OCI-LY1 (cell line): Measurements from ENCODE around the gene TCF25.
"Not testable (repeated sequence)": the region's sequence is repeated elsewhere in the genome, so short reads cannot be mapped to it uniquely, and the experiment has no call there.

Experiments used
- EZH2 ChIP-seq: fragments of 200-600 bp; sonication (generic), shearing (Covaris generic); IDR thresholded peaks from 2 replicates; pipeline ENCODE4 v1.8.0; 2017; ENCODE audit warnings: borderline replicate concordance, mixed run types, mild to moderate bottlenecking, antibody characterized with exemption, low read length, moderate library complexity, mixed read lengths
- TF ChIP-seq, protein P1 (sequence below): fragments of 200-600 bp; sonication (generic), shearing (Covaris generic); IDR thresholded peaks from 2 replicates; pipeline ENCODE4 v1.5.1; 2017; ENCODE audit warnings: mild to moderate bottlenecking, antibody characterized with exemption, low read length, moderate library complexity, mixed read lengths

DNA sequence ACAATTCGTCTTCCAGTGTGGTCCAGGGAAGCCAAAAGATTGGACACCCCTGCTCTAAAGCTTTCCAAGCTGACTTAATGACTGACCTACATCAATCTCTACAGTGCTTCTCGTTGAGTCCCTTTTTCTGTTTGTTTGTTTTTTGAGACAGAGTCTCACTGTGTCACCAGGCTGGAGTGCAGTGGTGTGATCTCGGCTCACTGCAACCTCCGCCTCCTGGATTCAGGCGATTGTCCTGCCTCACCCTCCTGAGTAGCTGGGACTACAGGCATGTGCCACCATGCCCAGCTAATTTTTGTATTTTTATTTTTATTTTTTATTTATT, 49.6 kb upstream of the TCF25 start:
- TF ChIP-seq, protein P1, sequence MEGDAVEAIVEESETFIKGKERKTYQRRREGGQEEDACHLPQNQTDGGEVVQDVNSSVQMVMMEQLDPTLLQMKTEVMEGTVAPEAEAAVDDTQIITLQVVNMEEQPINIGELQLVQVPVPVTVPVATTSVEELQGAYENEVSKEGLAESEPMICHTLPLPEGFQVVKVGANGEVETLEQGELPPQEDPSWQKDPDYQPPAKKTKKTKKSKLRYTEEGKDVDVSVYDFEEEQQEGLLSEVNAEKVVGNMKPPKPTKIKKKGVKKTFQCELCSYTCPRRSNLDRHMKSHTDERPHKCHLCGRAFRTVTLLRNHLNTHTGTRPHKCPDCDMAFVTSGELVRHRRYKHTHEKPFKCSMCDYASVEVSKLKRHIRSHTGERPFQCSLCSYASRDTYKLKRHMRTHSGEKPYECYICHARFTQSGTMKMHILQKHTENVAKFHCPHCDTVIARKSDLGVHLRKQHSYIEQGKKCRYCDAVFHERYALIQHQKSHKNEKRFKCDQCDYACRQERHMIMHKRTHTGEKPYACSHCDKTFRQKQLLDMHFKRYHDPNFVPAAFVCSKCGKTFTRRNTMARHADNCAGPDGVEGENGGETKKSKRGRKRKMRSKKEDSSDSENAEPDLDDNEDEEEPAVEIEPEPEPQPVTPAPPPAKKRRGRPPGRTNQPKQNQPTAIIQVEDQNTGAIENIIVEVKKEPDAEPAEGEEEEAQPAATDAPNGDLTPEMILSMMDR, result not testable (repeated sequence)
- not testable (repeated sequence) for TF ChIP-seq EZH2
